GM10266 (cell line): ENCODE results near the gene LRRC3.

Experiments
- DNase-seq: peaks from one replicate; pipeline ENCODE4 v3.0.0; 2012; ENCODE audit errors: extremely low spot score
- TF ChIP-seq, protein P1 (sequence below): IDR thresholded peaks from 2 replicates; pipeline ENCODE4 v1.5.1; 2012; ENCODE audit warnings: mild to moderate bottlenecking, low read depth; ENCODE audit not compliant: control insufficient read depth, insufficient read depth; ENCODE audit errors: missing control alignments

The LRRC3 gene

DNA sequence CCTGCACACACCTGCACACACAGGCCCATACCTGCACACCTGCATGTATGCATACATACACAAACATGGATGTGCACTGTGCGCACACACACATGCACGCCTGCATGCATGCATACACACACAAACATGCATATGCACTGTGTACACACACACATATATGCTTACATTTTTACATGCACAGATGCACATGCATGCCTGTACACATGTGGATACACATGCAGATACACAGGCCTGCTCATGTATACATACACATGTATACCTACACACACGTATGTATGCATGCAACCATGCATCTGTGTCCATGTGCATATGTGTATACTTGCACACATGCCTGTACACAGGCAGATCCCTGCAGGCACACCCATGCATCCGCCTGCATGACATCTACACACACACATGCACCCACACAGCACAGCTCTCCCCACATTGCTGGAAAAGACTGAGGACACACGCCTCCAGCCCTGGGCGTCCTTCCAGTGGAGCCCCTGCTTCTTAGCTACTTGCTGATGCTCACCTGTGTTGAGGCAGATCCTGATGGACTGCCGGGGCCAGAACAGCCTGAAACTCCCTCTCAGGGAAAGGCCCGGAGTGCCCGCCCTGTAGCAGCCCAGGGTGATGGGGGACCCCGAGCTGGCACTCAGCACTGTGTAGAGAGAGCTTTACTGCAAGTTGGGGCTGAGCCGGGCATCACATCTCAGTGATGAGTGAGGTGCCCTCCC is 56.1 kb downstream of the LRRC3 start:
- DNase-seq: no peak
- TF ChIP-seq, protein P1, sequence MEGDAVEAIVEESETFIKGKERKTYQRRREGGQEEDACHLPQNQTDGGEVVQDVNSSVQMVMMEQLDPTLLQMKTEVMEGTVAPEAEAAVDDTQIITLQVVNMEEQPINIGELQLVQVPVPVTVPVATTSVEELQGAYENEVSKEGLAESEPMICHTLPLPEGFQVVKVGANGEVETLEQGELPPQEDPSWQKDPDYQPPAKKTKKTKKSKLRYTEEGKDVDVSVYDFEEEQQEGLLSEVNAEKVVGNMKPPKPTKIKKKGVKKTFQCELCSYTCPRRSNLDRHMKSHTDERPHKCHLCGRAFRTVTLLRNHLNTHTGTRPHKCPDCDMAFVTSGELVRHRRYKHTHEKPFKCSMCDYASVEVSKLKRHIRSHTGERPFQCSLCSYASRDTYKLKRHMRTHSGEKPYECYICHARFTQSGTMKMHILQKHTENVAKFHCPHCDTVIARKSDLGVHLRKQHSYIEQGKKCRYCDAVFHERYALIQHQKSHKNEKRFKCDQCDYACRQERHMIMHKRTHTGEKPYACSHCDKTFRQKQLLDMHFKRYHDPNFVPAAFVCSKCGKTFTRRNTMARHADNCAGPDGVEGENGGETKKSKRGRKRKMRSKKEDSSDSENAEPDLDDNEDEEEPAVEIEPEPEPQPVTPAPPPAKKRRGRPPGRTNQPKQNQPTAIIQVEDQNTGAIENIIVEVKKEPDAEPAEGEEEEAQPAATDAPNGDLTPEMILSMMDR: no peak
